OCI-LY3 (cell line): Measurements from ENCODE around the gene SLC22A14.

ENCODE experiments used
- EZH2phosphoT487 ChIP-seq: fragments of 200-600 bp; shearing (Covaris generic); IDR thresholded peaks from 2 replicates; pipeline ENCODE4 v1.6.1; 2018; ENCODE audit warnings: antibody characterized with exemption, mixed run types, low read depth
- TF ChIP-seq, protein P1 (sequence below): fragments of 200-600, 300-600 bp; sonication (generic); IDR thresholded peaks from 2 replicates; pipeline ENCODE4 v1.5.1; 2014; ENCODE audit warnings: antibody characterized with exemption, low read length, low read depth

DNA sequence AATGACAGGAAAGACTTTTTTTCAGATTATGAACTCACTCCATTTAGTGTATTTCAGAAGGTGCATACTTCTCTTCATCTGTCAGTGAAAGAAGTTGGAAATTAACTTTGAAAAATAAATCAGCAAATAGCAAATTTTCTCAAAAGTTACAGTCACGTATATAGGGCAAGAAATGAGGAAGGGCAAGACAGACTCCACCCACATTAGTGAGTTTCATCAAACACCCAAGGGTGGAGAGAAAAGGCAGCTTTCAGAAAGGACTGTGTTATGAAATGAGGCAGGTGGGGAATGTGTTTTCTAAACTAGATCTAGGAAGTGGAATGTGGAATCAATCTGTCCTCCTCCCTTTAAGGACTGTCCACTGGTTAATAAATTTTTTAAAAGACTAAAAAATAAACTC lies 13.6 kb upstream of the SLC22A14 start:
- TF ChIP-seq, protein P1, sequence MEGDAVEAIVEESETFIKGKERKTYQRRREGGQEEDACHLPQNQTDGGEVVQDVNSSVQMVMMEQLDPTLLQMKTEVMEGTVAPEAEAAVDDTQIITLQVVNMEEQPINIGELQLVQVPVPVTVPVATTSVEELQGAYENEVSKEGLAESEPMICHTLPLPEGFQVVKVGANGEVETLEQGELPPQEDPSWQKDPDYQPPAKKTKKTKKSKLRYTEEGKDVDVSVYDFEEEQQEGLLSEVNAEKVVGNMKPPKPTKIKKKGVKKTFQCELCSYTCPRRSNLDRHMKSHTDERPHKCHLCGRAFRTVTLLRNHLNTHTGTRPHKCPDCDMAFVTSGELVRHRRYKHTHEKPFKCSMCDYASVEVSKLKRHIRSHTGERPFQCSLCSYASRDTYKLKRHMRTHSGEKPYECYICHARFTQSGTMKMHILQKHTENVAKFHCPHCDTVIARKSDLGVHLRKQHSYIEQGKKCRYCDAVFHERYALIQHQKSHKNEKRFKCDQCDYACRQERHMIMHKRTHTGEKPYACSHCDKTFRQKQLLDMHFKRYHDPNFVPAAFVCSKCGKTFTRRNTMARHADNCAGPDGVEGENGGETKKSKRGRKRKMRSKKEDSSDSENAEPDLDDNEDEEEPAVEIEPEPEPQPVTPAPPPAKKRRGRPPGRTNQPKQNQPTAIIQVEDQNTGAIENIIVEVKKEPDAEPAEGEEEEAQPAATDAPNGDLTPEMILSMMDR: no peak
- TF ChIP-seq EZH2phosphoT487: no peak
